AG08395 (cell line): ENCODE results near the gene EFNB1.

ENCODE experiments used
- DNase-seq: peaks from one replicate; pipeline ENCODE4 v3.0.0; 2012; ENCODE audit warnings: mixed read lengths, low spot score

Gene EFNB1

DNA sequence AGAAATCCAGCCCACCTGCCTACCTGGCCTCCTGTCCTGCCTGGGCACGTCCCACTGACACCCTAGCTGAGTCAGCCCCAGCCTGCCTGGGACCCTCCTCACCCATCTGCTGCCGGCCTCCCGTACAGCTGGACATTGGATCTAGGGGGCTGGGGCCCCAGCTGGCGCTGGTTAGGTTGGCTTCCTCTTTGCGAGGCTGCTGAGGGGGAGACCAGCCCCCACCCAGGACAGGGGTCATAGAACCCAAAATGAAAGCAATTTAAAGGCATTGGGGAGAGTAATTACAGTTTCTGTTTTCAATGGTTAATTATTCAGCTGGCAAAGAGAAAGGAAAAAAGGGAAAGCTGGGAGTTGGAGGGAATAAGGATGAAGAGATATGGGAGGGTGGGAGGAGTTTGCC lies 15.8 kb downstream of the EFNB1 start:
- no peak for DNase-seq

GRCh38 chrX:68846536-68846935 lies 17.7 kb downstream of the EFNB1 start:
- no peak for DNase-seq

DNA sequence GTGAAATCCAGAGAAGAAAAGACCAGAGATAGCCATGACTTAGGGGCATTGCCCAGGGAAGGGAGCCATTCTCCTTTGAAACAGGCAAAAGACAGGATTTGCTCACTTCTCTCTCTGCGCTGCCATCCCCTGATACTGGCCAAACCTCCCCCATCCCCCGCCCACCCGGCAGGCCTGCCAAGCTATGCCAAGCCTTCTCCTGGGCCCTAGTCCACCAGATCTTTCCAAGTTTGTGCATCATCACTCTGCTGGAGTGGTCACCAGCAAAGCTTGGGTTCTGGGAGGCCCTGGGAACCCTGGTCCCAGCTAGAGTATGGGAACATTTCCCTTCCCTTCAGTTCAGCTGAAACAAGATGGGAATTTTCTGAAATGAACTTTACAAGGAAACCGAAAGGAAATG lies 18.4 kb downstream of the EFNB1 start:
- no peak for DNase-seq

DNA sequence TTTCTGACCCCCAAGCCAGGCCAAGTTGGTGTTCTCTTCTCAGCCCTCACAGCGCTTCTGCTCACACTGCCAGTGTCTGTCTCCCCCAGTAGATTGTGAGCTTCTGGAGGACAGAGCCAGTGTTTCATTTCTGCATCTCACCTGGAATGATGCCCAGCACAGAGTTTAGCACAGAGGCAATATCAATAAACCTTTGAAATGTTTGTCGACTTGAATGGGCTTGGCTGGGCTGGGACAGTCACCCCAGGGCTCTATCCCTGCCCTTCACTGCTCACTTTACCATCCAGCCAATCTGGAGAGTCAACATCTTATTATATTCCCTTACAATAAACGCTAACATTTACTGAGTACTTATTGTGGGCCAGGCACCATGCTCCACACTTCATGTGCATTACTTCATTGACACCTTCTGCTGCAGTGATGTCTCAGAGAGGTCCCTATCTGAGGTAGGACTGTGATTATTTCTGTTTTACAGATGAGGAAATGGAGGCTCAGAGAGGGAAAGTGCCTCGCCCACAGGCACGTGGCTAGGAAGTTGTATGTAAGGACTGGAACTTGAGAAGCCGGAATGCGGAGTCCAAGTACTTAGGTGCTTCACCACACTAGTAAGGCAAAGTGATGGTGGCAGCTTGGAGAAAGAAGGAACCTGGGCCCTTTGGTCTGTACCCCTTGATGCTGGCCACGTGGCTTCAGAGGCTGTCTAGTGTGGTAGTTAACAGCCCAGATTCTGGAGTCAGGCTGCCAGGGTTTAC lies 19.5 kb downstream of the EFNB1 start:
- no peak for DNase-seq

- no peak for DNase-seq
These were observed 22.3 kb downstream of the EFNB1 start for GRCh38 chrX:68851082-68851481.

- DNase-seq: no peak
These were observed 23.2 kb downstream of the EFNB1 start for GRCh38 chrX:68852046-68852445.

- DNase-seq: no peak
These were observed 24.9 kb downstream of the EFNB1 start for GRCh38 chrX:68853665-68854251.

DNA sequence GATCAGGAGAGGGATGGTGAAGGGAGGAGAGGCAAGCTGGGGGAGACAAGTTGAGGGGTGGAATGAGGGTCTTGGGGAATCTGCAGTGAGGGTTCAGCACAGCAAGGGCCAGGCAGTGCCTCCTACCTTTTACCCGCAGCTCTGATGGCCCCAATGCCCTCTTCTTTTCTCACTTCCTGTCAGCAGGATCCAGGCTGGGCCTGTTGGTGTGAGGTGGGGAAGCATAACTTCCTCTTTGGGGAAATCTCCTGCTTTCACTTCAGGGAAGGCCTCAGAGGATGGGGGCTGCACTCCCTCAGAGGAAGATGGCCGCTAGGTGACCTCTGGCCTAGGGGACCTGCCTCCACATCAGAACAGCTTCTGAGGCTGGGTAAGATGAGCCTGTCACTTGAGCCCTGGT lies 36.5 kb downstream of the EFNB1 start:
- DNase-seq: no peak

GRCh38 chrX:68865926-68866325 lies 37.1 kb downstream of the EFNB1 start:
- no peak for DNase-seq

DNA sequence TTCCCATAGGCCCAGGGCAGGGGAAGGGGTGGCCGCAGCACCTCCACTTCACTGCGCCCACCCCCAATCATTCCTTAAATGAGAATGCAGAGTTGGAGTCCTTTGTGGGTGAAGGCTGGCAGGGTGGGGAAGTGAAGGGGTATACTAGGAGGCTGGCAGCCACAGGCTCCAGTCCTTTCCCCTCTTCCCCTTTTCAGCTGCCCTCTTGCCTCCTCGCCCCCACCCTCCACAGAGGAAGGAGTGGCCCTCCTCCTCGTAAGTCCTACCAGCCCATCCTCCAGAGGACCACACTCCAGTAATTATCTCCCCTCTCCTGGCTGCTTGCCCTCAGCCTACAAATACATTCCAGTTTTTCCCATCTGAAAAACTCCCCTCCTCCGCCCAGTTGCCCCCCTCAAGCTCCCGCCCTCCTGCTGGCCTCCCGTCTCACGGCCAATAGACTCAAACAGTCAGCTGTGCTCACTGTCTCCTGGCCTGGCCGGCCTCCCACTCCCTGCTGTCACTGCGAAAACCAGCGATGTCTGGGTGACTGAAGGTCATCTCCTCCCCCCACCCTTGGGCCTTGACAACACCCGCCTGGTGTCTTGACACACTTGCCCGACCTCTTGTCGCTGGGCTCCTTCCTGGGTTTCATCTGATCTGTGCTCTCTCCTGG lies 38.8 kb downstream of the EFNB1 start:
- DNase-seq: no peak

- no peak for DNase-seq
These were observed 39.5 kb downstream of the EFNB1 start for GRCh38 chrX:68868316-68868715.

- no peak for DNase-seq
These were observed 40.3 kb downstream of the EFNB1 start for GRCh38 chrX:68868902-68869800.

DNA sequence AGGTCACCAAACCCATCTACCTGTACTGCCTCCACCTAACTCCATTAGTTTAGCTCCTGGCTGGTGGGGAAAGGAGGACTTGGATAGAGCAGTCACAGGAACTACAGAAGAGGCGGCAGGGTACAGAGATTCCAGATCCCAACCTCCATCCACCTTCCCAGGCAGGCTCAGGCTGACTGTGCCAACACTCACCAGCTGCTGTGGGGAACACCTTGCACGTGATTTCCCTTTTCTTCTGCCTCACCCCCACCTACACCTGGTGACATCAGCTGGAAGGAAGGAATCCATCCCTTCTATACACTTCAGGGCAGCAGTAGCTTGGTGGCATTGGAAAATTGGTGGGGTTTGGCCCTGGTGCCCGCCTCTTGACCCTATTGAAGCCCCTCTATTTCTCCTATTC lies 41.5 kb downstream of the EFNB1 start:
- DNase-seq: no peak

DNA sequence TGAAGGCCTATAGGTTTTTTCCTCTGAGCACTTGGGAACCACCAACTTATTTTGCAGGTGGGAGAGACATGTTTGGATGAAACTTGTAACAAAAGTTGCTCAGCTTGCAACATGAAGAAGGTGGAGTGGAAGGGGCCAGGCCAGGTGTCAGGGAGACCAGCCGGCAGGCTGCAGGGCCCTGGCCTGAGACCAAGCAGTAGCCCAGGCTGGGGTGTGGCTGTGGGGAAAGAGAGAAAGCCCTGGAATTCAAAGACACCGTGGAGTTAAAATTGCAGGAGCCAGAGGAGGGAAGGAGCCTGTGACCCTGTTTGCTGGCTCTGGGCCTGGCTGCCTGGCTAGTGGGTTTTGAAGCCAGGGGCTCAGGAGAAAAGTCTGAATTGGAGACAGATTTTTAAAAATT lies 43.4 kb downstream of the EFNB1 start:
- no peak for DNase-seq

GRCh38 chrX:68874076-68874475 lies 45.3 kb downstream of the EFNB1 start:
- DNase-seq: no peak

DNA sequence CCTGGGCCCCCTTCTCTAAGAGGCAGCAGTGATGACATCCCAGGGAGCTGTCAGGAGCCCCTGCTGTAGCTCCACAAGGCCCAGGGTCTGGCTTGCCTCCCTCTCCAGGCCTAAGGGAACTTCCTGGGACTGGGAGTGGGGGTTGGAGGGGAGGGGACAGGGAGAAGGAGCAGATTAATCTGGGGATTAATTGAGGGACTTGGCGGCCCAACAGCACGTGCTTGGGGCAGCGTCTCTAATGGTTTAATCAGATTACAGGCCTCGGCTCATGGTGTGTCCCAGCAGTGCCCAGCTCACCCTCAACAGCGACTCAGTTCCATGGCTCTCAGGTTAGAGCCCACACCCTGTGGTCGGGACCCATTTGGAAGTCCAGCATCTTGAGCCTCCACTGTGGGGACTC lies 47.9 kb downstream of the EFNB1 start:
- DNase-seq: no peak

DNA sequence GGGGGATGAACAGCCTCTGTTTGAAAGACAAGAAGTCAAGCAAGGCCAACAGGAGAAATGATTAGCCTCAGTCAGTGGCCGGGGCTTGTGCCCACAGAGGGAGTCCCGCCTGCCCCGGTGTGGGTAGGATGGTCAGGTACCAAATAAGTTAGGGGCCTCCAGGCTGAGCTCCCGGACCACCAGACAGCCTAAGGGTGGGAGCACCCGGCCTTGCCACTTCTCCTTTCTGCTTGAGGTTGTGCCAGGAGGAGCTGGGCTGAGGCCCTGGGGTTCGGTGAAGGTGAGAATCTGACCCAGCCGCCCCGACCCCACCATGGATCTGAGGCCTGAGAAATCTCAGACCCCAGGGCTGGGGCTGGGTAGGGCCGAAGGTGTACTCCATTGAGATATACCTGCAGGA lies 48.8 kb downstream of the EFNB1 start:
- no peak for DNase-seq

GRCh38 chrX:68878977-68879645 lies 50.3 kb downstream of the EFNB1 start:
- DNase-seq: no peak

GRCh38 chrX:68880846-68881552 lies 52.2 kb downstream of the EFNB1 start:
- no peak for DNase-seq

DNA sequence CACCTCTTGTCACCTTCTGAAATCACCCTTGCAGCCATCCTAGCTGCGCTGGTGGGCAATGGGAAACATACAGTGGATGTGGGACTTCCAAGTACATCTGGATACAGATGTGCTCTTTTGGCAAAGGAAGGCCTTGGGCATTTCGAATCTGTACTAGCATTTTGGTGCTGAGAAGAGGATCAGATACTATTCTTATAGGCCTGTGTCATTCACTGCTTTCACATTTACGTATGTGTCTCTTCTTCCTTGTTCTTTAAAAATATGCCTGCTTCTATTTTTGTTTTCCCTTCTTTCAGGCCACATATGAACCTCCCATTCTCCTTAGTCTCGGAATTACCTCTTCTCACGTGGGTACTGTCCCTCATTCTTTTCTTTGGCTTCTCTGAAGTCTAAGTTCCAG lies 53.1 kb downstream of the EFNB1 start:
- DNase-seq: no peak

- no peak for DNase-seq
These were observed 55.0 kb downstream of the EFNB1 start for GRCh38 chrX:68883800-68884199.
